Measurements from ENCODE around the gene SHC2.

DNA sequence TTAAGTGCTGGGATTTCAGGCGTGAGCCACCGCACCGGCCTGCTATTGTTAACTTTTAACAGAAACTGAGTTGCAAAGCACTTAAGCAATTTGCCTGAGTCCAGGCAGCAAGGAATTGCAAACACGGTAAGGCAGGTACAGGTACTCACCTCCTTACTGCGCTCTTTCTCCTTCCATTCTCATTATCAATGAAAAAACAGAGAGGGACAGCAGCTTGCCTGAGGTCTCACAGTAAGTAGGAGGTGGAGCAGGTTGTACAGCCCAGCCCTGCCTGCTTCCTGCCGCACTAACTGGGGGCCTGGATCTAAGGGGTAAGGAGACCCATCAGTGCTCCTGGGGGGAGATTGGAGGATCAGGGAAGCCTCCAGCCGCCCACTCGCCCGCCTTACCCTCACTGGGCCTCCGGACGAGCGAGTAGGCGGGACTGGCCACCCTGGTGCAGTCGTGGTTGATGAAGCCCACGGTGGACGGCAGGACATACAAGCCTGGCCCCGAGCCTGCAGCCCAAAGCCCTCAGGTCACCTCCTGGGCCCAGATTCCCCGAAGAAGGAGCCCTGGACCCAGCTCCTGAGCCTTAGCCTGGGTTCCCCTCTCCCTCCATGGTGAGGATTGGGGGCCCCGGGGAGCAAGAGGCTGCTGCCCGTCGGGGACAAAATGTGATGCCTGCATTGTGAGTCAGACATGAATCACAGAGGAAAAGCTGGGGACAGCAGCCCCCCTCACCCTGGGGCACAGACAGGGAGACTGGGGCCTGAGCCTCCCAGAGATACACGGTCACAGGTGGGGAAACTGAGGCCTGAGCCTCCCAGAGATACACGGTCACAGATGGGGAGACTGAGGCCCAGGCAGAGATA lies 11.4 kb upstream of the SHC2 start:
- no peak for TF ChIP-seq GATA2 (IDR thresholded peaks at IDR 0.05; ENCODE audit: low read depth, low read length)
- TF ChIP-seq GATA3 (IDR thresholded peaks at IDR 0.05; ENCODE audit: low read depth, low read length), result no peak
